ENCODE measurements around the gene LILRA6. TPM values are rescaled to one million over a fixed set of nuclear protein-coding genes. Genes with fewer than 3 reads are reported as not detected.
"Not testable (repeated sequence)": the region's sequence is repeated elsewhere in the genome, so short reads cannot be mapped to it uniquely, and the experiment has no call there.

The LILRA6 gene
- total RNA-seq, 1 experiment from 2014 or later, result not detected

GRCh38 chr19:54197121-54197520 lies 45.5 kb downstream of the LILRA6 start:
- BruUV-seq (replicated peaks), result no TSS peak
- Histone ChIP-seq H3K9me3 (ENCODE audit: low read depth, low read length, poor library complexity, severe bottlenecking) (no peaks in the 10 kb centered on the region), H3K4me1 (ENCODE audit: insufficient read depth, low read length, poor library complexity, severe bottlenecking) (peaks cover 11% of the 10 kb centered on the region), H3K36me3 (ENCODE audit: insufficient read depth, low read length, poor library complexity, severe bottlenecking) (peaks cover 33% of the 10 kb centered on the region), H3K27me3 (replicated peaks; ENCODE audit: insufficient read depth, low read depth, low read length, poor library complexity) (no peaks in the 10 kb centered on the region), H3K4me3 (ENCODE audit: low read depth, low read length, poor library complexity, severe bottlenecking) (no peak overlapping the region), H3K27ac (ENCODE audit: low read depth, low read length, poor library complexity, severe bottlenecking) (no peak overlapping the region)
- intact Hi-C loops (cut with micrococcal nuclease; ENCODE audit: unreplicated experiment), result no loop called here
- DNase-seq (ENCODE audit: low spot score), result no peak
- ChIA-PET POLR2A (ENCODE audit: low non-redundant PET) (interaction anchor here (1.4 kb wide), 1 partner anchor 8 kb away, joined by 3 read pairs; no protein-coding TSS in a partner anchor), CTCF (no interaction called here)
- TF ChIP-seq EZH2 (IDR thresholded peaks at IDR 0.05; ENCODE audit: borderline replicate concordance, low read depth, low read length, poor library complexity, severe bottlenecking) (no peak), CTCF (conservative IDR thresholded peaks at IDR 0.05; ENCODE audit: low read depth, low read length) (no peak)

- no peak for DNase-seq (ENCODE audit: low spot score)
- ChIA-PET POLR2A (ENCODE audit: low non-redundant PET) (interaction anchor here (1.4 kb wide), 1 partner anchor 8 kb away, joined by 3 read pairs; no protein-coding TSS in a partner anchor), CTCF (no interaction called here)
- TF ChIP-seq EZH2 (IDR thresholded peaks at IDR 0.05; ENCODE audit: borderline replicate concordance, low read depth, low read length, poor library complexity, severe bottlenecking) (no peak), CTCF (conservative IDR thresholded peaks at IDR 0.05; ENCODE audit: low read depth, low read length) (no peak)
- intact Hi-C loops (cut with micrococcal nuclease; ENCODE audit: unreplicated experiment), result no loop called here
- no TSS peak for BruUV-seq (replicated peaks)
- no peak overlapping the region for H3K4me3 ChIP-seq (ENCODE audit: low read depth, low read length, poor library complexity, severe bottlenecking)
- no peaks in the 10 kb centered on the region for H3K9me3 ChIP-seq (ENCODE audit: low read depth, low read length, poor library complexity, severe bottlenecking)
- H3K27me3 ChIP-seq (replicated peaks; ENCODE audit: insufficient read depth, low read depth, low read length, poor library complexity), result no peaks in the 10 kb centered on the region
- H3K36me3 ChIP-seq (ENCODE audit: insufficient read depth, low read length, poor library complexity, severe bottlenecking), result peaks cover 27% of the 10 kb centered on the region
- peaks cover 10% of the 10 kb centered on the region for H3K4me1 ChIP-seq (ENCODE audit: insufficient read depth, low read length, poor library complexity, severe bottlenecking)
- no peak overlapping the region for H3K27ac ChIP-seq (ENCODE audit: low read depth, low read length, poor library complexity, severe bottlenecking)
Measured at GRCh38 chr19:54196536-54196935, 46.1 kb downstream of the LILRA6 start.

GRCh38 chr19:54194463-54194862 lies 48.1 kb downstream of the LILRA6 start:
- H3K9me3 ChIP-seq (ENCODE audit: low read depth, low read length, poor library complexity, severe bottlenecking); H3K4me3 ChIP-seq (ENCODE audit: low read depth, low read length, poor library complexity, severe bottlenecking); intact Hi-C loops (cut with micrococcal nuclease; ENCODE audit: unreplicated experiment); CTCF ChIA-PET; H3K4me1 ChIP-seq (ENCODE audit: insufficient read depth, low read length, poor library complexity, severe bottlenecking); DNase-seq (ENCODE audit: low spot score); BruUV-seq (replicated peaks); H3K27me3 ChIP-seq (replicated peaks; ENCODE audit: insufficient read depth, low read depth, low read length, poor library complexity); POLR2A ChIA-PET (ENCODE audit: low non-redundant PET); H3K27ac ChIP-seq (ENCODE audit: low read depth, low read length, poor library complexity, severe bottlenecking): not testable (repeated sequence)
- peaks cover 21% of the 10 kb centered on the region for H3K36me3 ChIP-seq (ENCODE audit: insufficient read depth, low read length, poor library complexity, severe bottlenecking)

- TF ChIP-seq CTCF (conservative IDR thresholded peaks at IDR 0.05; ENCODE audit: low read depth, low read length), result no peak
- no peak for TF ChIP-seq EZH2 (IDR thresholded peaks at IDR 0.05; ENCODE audit: borderline replicate concordance, low read depth, low read length, poor library complexity, severe bottlenecking)
- intact Hi-C loops (cut with micrococcal nuclease; ENCODE audit: unreplicated experiment), result no loop called here
- ChIA-PET POLR2A (ENCODE audit: low non-redundant PET) (no interaction called here), CTCF (no interaction called here)
- H3K27ac ChIP-seq (ENCODE audit: low read depth, low read length, poor library complexity, severe bottlenecking), result no peak overlapping the region
- no peaks in the 10 kb centered on the region for H3K9me3 ChIP-seq (ENCODE audit: low read depth, low read length, poor library complexity, severe bottlenecking)
- H3K4me3 ChIP-seq (ENCODE audit: low read depth, low read length, poor library complexity, severe bottlenecking), result no peak overlapping the region
- no TSS peak for BruUV-seq (replicated peaks)
- peaks cover 16% of the 10 kb centered on the region for H3K4me1 ChIP-seq (ENCODE audit: insufficient read depth, low read length, poor library complexity, severe bottlenecking)
- H3K36me3 ChIP-seq (ENCODE audit: insufficient read depth, low read length, poor library complexity, severe bottlenecking), result peaks cover 21% of the 10 kb centered on the region
- H3K27me3 ChIP-seq (replicated peaks; ENCODE audit: insufficient read depth, low read depth, low read length, poor library complexity), result no peaks in the 10 kb centered on the region
- DNase-seq (ENCODE audit: low spot score), result no peak
Measured at GRCh38 chr19:54193011-54193410, 49.6 kb downstream of the LILRA6 start.

Data from A673 (cell line).